Nephron (organoid): ENCODE results near the gene LCOR.

Source experiments
- H3K27ac Mint-ChIP-seq, 3 experiments: 2 replicates each; pipeline ENCODE4 v1.8.0; 2020; ENCODE audit warnings: mixed read lengths in 3 of 3, mild to moderate bottlenecking in 2 of 3, moderate library complexity in 1 of 3
- H3K27me3 Mint-ChIP-seq: 2 replicates; pipeline ENCODE4 v1.8.0; 2021; ENCODE audit warnings: low read depth, mild to moderate bottlenecking, moderate library complexity, mixed read lengths
- H3K36me3 Mint-ChIP-seq: 2 replicates; pipeline ENCODE4 v1.8.0; 2020; ENCODE audit warnings: low read depth, mixed read lengths
- H3K4me1 Mint-ChIP-seq: 2 replicates; pipeline ENCODE4 v1.8.0; 2020; ENCODE audit warnings: mixed read lengths
- H3K4me3 Mint-ChIP-seq, 3 experiments: 2 replicates each; pipeline ENCODE4 v1.8.0; 2020; ENCODE audit warnings: mild to moderate bottlenecking in 3 of 3, mixed read lengths in 3 of 3, moderate library complexity in 2 of 3
- H3K9me3 Mint-ChIP-seq: 2 replicates; pipeline ENCODE4 v1.8.0; 2020; ENCODE audit warnings: mixed read lengths
- CTCF ChIP-seq, 3 experiments: fragments of 200-600 bp; sonication (generic); IDR thresholded peaks; one replicate each; pipeline ENCODE4 v1.5.0; 2021; ENCODE audit warnings: antibody characterized with exemption in 3 of 3; ENCODE audit not compliant: unreplicated experiment in 3 of 3

LCOR gene

GRCh38 chr10:97005349-97005748, 173.3 kb downstream of the LCOR start:
- Mint-ChIP-seq H3K9me3 (peaks cover 21% of the 10 kb centered on the region), H3K4me3 (no peak overlapping the region), H3K4me1 (no peaks in the 10 kb centered on the region), H3K27me3 (peaks cover 5% of the 10 kb centered on the region), H3K27ac (no peak overlapping the region), H3K36me3 (peaks cover 16% of the 10 kb centered on the region)
- no peak for TF ChIP-seq CTCF (IDR thresholded peaks at IDR 0.05; ENCODE audit: unreplicated experiment in 3 of 3)

GRCh38 chr10:97006364-97006763, 174.3 kb downstream of the LCOR start:
- TF ChIP-seq CTCF (IDR thresholded peaks at IDR 0.05; ENCODE audit: unreplicated experiment in 3 of 3), result no peak
- Mint-ChIP-seq H3K27ac (no peak overlapping the region), H3K36me3 (peaks cover 17% of the 10 kb centered on the region), H3K4me1 (no peaks in the 10 kb centered on the region), H3K4me3 (no peak overlapping the region), H3K27me3 (peaks cover 5% of the 10 kb centered on the region), H3K9me3 (peaks cover 21% of the 10 kb centered on the region)

GRCh38 chr10:97007417-97007816, 175.3 kb downstream of the LCOR start:
- H3K36me3 Mint-ChIP-seq, result peaks cover 17% of the 10 kb centered on the region

GRCh38 chr10:97010695-97011206, 178.7 kb downstream of the LCOR start:
- Mint-ChIP-seq H3K27ac (no peak overlapping the region), H3K4me1 (no peaks in the 10 kb centered on the region), H3K27me3 (peaks cover 3% of the 10 kb centered on the region), H3K36me3 (peaks cover 17% of the 10 kb centered on the region), H3K4me3 (no peak overlapping the region), H3K9me3 (peaks cover 22% of the 10 kb centered on the region)
- TF ChIP-seq CTCF (IDR thresholded peaks at IDR 0.05; ENCODE audit: unreplicated experiment in 3 of 3), result no peak

More at GRCh38 chr10:97007417-97007816, 175.3 kb downstream of the LCOR start:
- Mint-ChIP-seq H3K27me3 (no peaks in the 10 kb centered on the region), H3K4me1 (no peaks in the 10 kb centered on the region), H3K9me3 (peaks cover 25% of the 10 kb centered on the region), H3K4me3 (no peak overlapping the region), H3K27ac (no peak overlapping the region)
- TF ChIP-seq CTCF (IDR thresholded peaks at IDR 0.05; ENCODE audit: unreplicated experiment in 3 of 3), result no peak

GRCh38 chr10:97011397-97011796, 179.3 kb downstream of the LCOR start:
- peaks cover 17% of the 10 kb centered on the region for H3K36me3 Mint-ChIP-seq
- peaks cover 3% of the 10 kb centered on the region for H3K27me3 Mint-ChIP-seq
- no peak overlapping the region for H3K4me3 Mint-ChIP-seq
- H3K27ac Mint-ChIP-seq, result no peak overlapping the region
- H3K4me1 Mint-ChIP-seq, result no peaks in the 10 kb centered on the region
- no peak for TF ChIP-seq CTCF (IDR thresholded peaks at IDR 0.05; ENCODE audit: unreplicated experiment in 3 of 3)
- H3K9me3 Mint-ChIP-seq, result peaks cover 22% of the 10 kb centered on the region

- TF ChIP-seq CTCF (IDR thresholded peaks at IDR 0.05; ENCODE audit: unreplicated experiment in 3 of 3), result no peak
- no peaks in the 10 kb centered on the region for H3K4me1 Mint-ChIP-seq
- no peak overlapping the region for H3K27ac Mint-ChIP-seq
- peaks cover 3% of the 10 kb centered on the region for H3K27me3 Mint-ChIP-seq
- peaks cover 12% of the 10 kb centered on the region for H3K9me3 Mint-ChIP-seq
- peaks cover 7% of the 10 kb centered on the region for H3K36me3 Mint-ChIP-seq
- H3K4me3 Mint-ChIP-seq, result no peak overlapping the region
Observed at GRCh38 chr10:97012470-97012869, 180.4 kb downstream of the LCOR start.
